GM10266 (cell line): ENCODE results near the gene LAX1.

Source experiments
- DNase-seq: peaks from one replicate; pipeline ENCODE4 v3.0.0; 2012; ENCODE audit errors: extremely low spot score
- CTCF ChIP-seq: IDR thresholded peaks from 2 replicates; pipeline ENCODE4 v1.5.1; 2012; ENCODE audit warnings: mild to moderate bottlenecking, low read depth; ENCODE audit not compliant: control insufficient read depth, insufficient read depth; ENCODE audit errors: missing control alignments

The LAX1 gene

GRCh38 chr1:203818399-203818798 is 53.4 kb downstream of the LAX1 start:
- DNase-seq: no peak
- TF ChIP-seq CTCF: no peak

GRCh38 chr1:203823306-203823705 is 58.3 kb downstream of the LAX1 start:
- no peak for TF ChIP-seq CTCF
- DNase-seq: no peak
